Heart left ventricle (tissue), 13 donors: ENCODE measurements around the gene KIF13A.

ENCODE experiments used
- POLR2A ChIP-seq, 2 donors: fragments of 450-650 bp; IDR thresholded peaks; one replicate each; pipeline ENCODE4 v1.6.1; 2017; ENCODE audit warnings: antibody characterized with exemption in 2 of 2, mild to moderate bottlenecking in 2 of 2, moderate library complexity in 2 of 2
- TF ChIP-seq, protein P1 (sequence below), 12 donors: fragments of 200-600 bp; sonication (generic) in 4 of 12; IDR thresholded peaks; one replicate each; pipeline versions ENCODE4 v1.5.0 to v1.8.0; 2018 to 2022; ENCODE audit warnings: antibody characterized with exemption in 12 of 12, mild to moderate bottlenecking in 5 of 12
- donor health status: ischemic (EF 13 %, LVEDD 7.1; RV severe dilation, severe dysfunction).
- donor health status: DM: no; HTN: yes; CAD: no.
- donor health status: DM: no; HTN: no; CAD: no.
- donor health status: ischemic (EF 25% LVEDD 6.9; RV normal size, moderate dysfunction).
- donor health status: ischemic (EF 25% LVEDD 5.7; RV mildly dilated, moderate dysfunction).
- donor health status: ischemic (EF 35%, LVEDD 5.7; RV mildly dilated, moderate dysfunction).
- donor health status: nonischemic (EF 11% LVEDD 7.7; RV severe dilation, severe dysfunction).
- donor health status: DM: yes; HTN: yes; CAD: no.
- donor health status: PGD.
- donor health status: ischemic (EF 29% LVEDD 5.4; RV normal size, mild dysfunction).
- donor health status: nonischemic (EF 23%, LVEDD 6.1; RV moderate dilation, normal function).

- TF ChIP-seq, protein P1, sequence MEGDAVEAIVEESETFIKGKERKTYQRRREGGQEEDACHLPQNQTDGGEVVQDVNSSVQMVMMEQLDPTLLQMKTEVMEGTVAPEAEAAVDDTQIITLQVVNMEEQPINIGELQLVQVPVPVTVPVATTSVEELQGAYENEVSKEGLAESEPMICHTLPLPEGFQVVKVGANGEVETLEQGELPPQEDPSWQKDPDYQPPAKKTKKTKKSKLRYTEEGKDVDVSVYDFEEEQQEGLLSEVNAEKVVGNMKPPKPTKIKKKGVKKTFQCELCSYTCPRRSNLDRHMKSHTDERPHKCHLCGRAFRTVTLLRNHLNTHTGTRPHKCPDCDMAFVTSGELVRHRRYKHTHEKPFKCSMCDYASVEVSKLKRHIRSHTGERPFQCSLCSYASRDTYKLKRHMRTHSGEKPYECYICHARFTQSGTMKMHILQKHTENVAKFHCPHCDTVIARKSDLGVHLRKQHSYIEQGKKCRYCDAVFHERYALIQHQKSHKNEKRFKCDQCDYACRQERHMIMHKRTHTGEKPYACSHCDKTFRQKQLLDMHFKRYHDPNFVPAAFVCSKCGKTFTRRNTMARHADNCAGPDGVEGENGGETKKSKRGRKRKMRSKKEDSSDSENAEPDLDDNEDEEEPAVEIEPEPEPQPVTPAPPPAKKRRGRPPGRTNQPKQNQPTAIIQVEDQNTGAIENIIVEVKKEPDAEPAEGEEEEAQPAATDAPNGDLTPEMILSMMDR (IDR thresholded peaks at IDR 0.05), result no peak
- TF ChIP-seq POLR2A (IDR thresholded peaks at IDR 0.05), result no peak
Measured at GRCh38 chr6:17846762-17847161, 140.7 kb downstream of the KIF13A start.
